ENCODE measurements around the gene ZNRF1. TPM values are rescaled to one million over a fixed set of nuclear protein-coding genes. Genes with fewer than 3 reads are reported as not detected.
A peak's percentile ranks its signal among the peaks of the same experiment; 100 is the strongest.

ZNRF1 gene
- total RNA-seq, 1 experiment from 2014 or later, result 5.9 TPM

DNA sequence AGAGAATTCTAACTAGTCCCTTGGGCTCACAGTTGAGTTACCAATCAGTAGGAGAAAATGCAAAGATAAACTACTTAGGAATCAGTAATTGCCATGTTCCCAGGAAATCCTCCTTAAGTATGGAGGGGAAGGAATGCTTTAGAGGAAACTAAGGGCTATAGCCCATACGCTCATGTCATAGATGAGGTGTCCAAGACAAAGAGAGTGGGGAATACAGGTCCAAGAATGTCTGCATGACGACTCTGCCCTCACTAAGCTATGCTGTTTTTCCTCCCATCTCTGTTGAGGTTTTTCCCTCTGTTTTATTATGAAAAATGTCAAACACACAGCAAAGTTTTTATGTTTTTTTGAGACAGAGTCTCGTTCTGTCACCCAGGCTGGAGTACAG is 101.8 kb downstream of the ZNRF1 start:
- no peaks in the 10 kb centered on the region for H3K27me3 ChIP-seq (ENCODE audit: low read length)
- no peak overlapping the region for H2AFZ ChIP-seq (ENCODE audit: low read length)
- H3K9me2 ChIP-seq (replicated peaks; ENCODE audit: insufficient read depth, low read length), result no peaks in the 10 kb centered on the region
- no peaks in the 10 kb centered on the region for H3K36me3 ChIP-seq (ENCODE audit: insufficient read depth, low read length)
- no peak for DNase-seq
- peaks cover 19% of the 10 kb centered on the region for H3K4me1 ChIP-seq (ENCODE audit: low read length)
- no peaks in the 10 kb centered on the region for H3K79me2 ChIP-seq (ENCODE audit: low read length)
- H3K27ac ChIP-seq (ENCODE audit: low read length), result no peak overlapping the region
- H3K9me3 ChIP-seq (ENCODE audit: low read length), result no peaks in the 10 kb centered on the region
- H3K4me2 ChIP-seq (ENCODE audit: low read depth, low read length, poor library complexity, severe bottlenecking), result no peak overlapping the region
- H4K20me1 ChIP-seq (ENCODE audit: insufficient read depth, low read depth, low read length), result no peaks in the 10 kb centered on the region
- no peak overlapping the region for H3K9ac ChIP-seq (ENCODE audit: low read length)
- no peak overlapping the region for H3K4me3 ChIP-seq (ENCODE audit: low read length)

DNA sequence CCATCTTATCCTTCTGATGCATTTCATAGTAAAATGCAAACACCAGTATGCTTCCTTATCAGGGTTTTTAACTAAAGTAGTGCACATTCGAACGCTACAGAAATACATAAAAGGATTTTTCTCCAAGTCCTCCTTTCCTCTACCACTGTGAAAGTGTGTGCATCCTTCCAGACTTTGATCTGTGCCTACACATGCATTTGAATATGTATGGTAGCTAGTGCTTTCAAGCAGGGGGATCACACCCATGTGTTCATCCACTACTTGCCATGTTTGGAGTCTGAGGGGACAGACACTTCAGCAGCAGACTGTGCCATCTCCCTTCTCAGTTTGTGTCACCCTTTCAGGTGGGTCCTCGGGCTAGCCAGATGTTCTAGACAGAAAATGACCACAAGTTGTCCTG is 102.8 kb downstream of the ZNRF1 start:
- no peak for DNase-seq
- no peaks in the 10 kb centered on the region for H3K79me2 ChIP-seq (ENCODE audit: low read length)
- H3K4me2 ChIP-seq (ENCODE audit: low read depth, low read length, poor library complexity, severe bottlenecking), result no peak overlapping the region
- H3K36me3 ChIP-seq (ENCODE audit: insufficient read depth, low read length), result no peaks in the 10 kb centered on the region
- H3K27ac ChIP-seq (ENCODE audit: low read length), result no peak overlapping the region
- H3K9me3 ChIP-seq (ENCODE audit: low read length), result no peaks in the 10 kb centered on the region
- no peak overlapping the region for H3K9ac ChIP-seq (ENCODE audit: low read length)
- no peak overlapping the region for H3K4me3 ChIP-seq (ENCODE audit: low read length)
- H2AFZ ChIP-seq (ENCODE audit: low read length), result no peak overlapping the region
- no peaks in the 10 kb centered on the region for H4K20me1 ChIP-seq (ENCODE audit: insufficient read depth, low read depth, low read length)
- H3K4me1 ChIP-seq (ENCODE audit: low read length), result peaks cover 25% of the 10 kb centered on the region
- H3K9me2 ChIP-seq (replicated peaks; ENCODE audit: insufficient read depth, low read length), result no peaks in the 10 kb centered on the region
- no peaks in the 10 kb centered on the region for H3K27me3 ChIP-seq (ENCODE audit: low read length)

DNA sequence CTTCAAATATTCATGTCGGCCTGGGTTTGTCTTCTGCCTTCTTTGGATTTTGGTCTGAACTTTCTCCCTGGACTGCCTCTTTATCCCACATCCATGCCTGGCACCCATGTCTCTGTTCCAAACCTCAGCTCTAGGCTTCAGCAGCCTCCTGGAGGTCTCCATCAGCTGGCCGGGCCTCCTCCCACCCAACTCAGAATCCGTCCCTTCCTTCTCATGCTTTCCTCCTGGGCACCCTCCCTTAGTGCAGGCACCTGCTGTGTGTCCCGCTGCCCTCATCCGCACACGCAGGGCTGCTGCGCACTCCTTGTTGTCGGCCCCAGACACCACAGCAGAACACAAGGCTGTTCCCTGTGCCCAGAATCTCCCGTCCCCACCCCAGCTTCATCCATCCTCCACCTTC is 103.8 kb downstream of the ZNRF1 start:
- Histone ChIP-seq H3K4me3 (ENCODE audit: low read length) (no peak overlapping the region), H3K36me3 (ENCODE audit: insufficient read depth, low read length) (no peaks in the 10 kb centered on the region), H3K27ac (ENCODE audit: low read length) (no peak overlapping the region), H3K4me2 (ENCODE audit: low read depth, low read length, poor library complexity, severe bottlenecking) (no peak overlapping the region), H2AFZ (ENCODE audit: low read length) (no peak overlapping the region), H3K27me3 (ENCODE audit: low read length) (no peaks in the 10 kb centered on the region), H3K79me2 (ENCODE audit: low read length) (no peaks in the 10 kb centered on the region), H3K4me1 (ENCODE audit: low read length) (peaks cover 26% of the 10 kb centered on the region), H4K20me1 (ENCODE audit: insufficient read depth, low read depth, low read length) (no peaks in the 10 kb centered on the region), H3K9me2 (replicated peaks; ENCODE audit: insufficient read depth, low read length) (no peaks in the 10 kb centered on the region), H3K9ac (ENCODE audit: low read length) (no peak overlapping the region), H3K9me3 (ENCODE audit: low read length) (no peaks in the 10 kb centered on the region)
- no peak for DNase-seq

- Histone ChIP-seq H3K79me2 (ENCODE audit: low read length) (no peaks in the 10 kb centered on the region), H3K27me3 (ENCODE audit: low read length) (no peaks in the 10 kb centered on the region), H3K27ac (ENCODE audit: low read length) (no peak overlapping the region), H3K9me3 (ENCODE audit: low read length) (no peaks in the 10 kb centered on the region), H3K9ac (ENCODE audit: low read length) (no peak overlapping the region), H3K4me3 (ENCODE audit: low read length) (no peak overlapping the region), H3K4me2 (ENCODE audit: low read depth, low read length, poor library complexity, severe bottlenecking) (no peak overlapping the region), H3K36me3 (ENCODE audit: insufficient read depth, low read length) (no peaks in the 10 kb centered on the region), H3K9me2 (replicated peaks; ENCODE audit: insufficient read depth, low read length) (no peaks in the 10 kb centered on the region), H2AFZ (ENCODE audit: low read length) (no peak overlapping the region), H4K20me1 (ENCODE audit: insufficient read depth, low read depth, low read length) (no peaks in the 10 kb centered on the region), H3K4me1 (ENCODE audit: low read length) (peaks cover 34% of the 10 kb centered on the region)
- no peak for DNase-seq
Observed at GRCh38 chr16:75103994-75104393, 105.2 kb downstream of the ZNRF1 start.

DNA sequence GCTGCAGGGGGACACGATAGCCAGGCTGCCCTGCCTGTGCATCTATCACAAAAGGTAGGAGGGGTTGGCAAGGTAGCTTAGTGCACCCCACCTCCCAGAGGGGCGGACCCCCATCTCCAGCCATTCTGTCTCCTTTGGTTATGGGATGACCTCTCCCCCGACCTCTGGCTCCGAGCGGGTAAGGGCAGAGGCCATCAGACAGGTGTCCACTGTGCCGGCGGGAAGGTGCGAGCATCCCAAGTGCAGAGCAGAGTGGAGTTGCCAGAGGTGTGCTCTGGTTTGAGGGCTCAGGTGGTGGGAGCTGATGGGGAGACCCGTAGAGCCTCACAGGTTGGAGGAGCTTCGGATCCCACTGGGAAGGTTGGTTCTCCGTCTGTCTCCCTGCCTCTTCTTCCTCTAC is 106.0 kb downstream of the ZNRF1 start:
- no peak overlapping the region for H3K27ac ChIP-seq (ENCODE audit: low read length)
- H4K20me1 ChIP-seq (ENCODE audit: insufficient read depth, low read depth, low read length), result no peaks in the 10 kb centered on the region
- H2AFZ ChIP-seq (ENCODE audit: low read length), result no peak overlapping the region
- H3K9ac ChIP-seq (ENCODE audit: low read length), result no peak overlapping the region
- DNase-seq, result no peak
- no peak overlapping the region for H3K4me2 ChIP-seq (ENCODE audit: low read depth, low read length, poor library complexity, severe bottlenecking)
- no peaks in the 10 kb centered on the region for H3K9me2 ChIP-seq (replicated peaks; ENCODE audit: insufficient read depth, low read length)
- no peak overlapping the region for H3K4me3 ChIP-seq (ENCODE audit: low read length)
- H3K4me1 ChIP-seq (ENCODE audit: low read length), result peaks cover 34% of the 10 kb centered on the region
- H3K27me3 ChIP-seq (ENCODE audit: low read length), result no peaks in the 10 kb centered on the region
- no peaks in the 10 kb centered on the region for H3K36me3 ChIP-seq (ENCODE audit: insufficient read depth, low read length)
- H3K79me2 ChIP-seq (ENCODE audit: low read length), result no peaks in the 10 kb centered on the region
- no peaks in the 10 kb centered on the region for H3K9me3 ChIP-seq (ENCODE audit: low read length)

- H3K4me1 ChIP-seq (ENCODE audit: low read length), result peaks cover 38% of the 10 kb centered on the region
- no peak overlapping the region for H3K4me3 ChIP-seq (ENCODE audit: low read length)
- no peaks in the 10 kb centered on the region for H3K79me2 ChIP-seq (ENCODE audit: low read length)
- H3K27ac ChIP-seq (ENCODE audit: low read length), result no peak overlapping the region
- no peaks in the 10 kb centered on the region for H3K36me3 ChIP-seq (ENCODE audit: insufficient read depth, low read length)
- H4K20me1 ChIP-seq (ENCODE audit: insufficient read depth, low read depth, low read length), result no peaks in the 10 kb centered on the region
- no peaks in the 10 kb centered on the region for H3K9me2 ChIP-seq (replicated peaks; ENCODE audit: insufficient read depth, low read length)
- no peak overlapping the region for H2AFZ ChIP-seq (ENCODE audit: low read length)
- H3K4me2 ChIP-seq (ENCODE audit: low read depth, low read length, poor library complexity, severe bottlenecking), result no peak overlapping the region
- no peaks in the 10 kb centered on the region for H3K27me3 ChIP-seq (ENCODE audit: low read length)
- DNase-seq, result peak; percentile 54
- no peak overlapping the region; the same call in 1 of the 2 replicates for H3K9ac ChIP-seq (ENCODE audit: low read length)
- H3K9me3 ChIP-seq (ENCODE audit: low read length), result no peaks in the 10 kb centered on the region
Observed at GRCh38 chr16:75105306-75106061, 106.7 kb downstream of the ZNRF1 start.

- H3K9me3 ChIP-seq (ENCODE audit: low read length), result no peaks in the 10 kb centered on the region
- no peak overlapping the region for H3K4me2 ChIP-seq (ENCODE audit: low read depth, low read length, poor library complexity, severe bottlenecking)
- DNase-seq, result no peak
- no peak overlapping the region for H3K27ac ChIP-seq (ENCODE audit: low read length)
- H3K36me3 ChIP-seq (ENCODE audit: insufficient read depth, low read length), result no peaks in the 10 kb centered on the region
- no peaks in the 10 kb centered on the region for H3K79me2 ChIP-seq (ENCODE audit: low read length)
- H3K27me3 ChIP-seq (ENCODE audit: low read length), result no peaks in the 10 kb centered on the region
- no peak overlapping the region for H3K9ac ChIP-seq (ENCODE audit: low read length)
- peaks cover 48% of the 10 kb centered on the region for H3K4me1 ChIP-seq (ENCODE audit: low read length)
- H3K9me2 ChIP-seq (replicated peaks; ENCODE audit: insufficient read depth, low read length), result no peaks in the 10 kb centered on the region
- H3K4me3 ChIP-seq (ENCODE audit: low read length), result no peak overlapping the region
- H2AFZ ChIP-seq (ENCODE audit: low read length), result no peak overlapping the region
- H4K20me1 ChIP-seq (ENCODE audit: insufficient read depth, low read depth, low read length), result no peaks in the 10 kb centered on the region
Observed at GRCh38 chr16:75106351-75107274, 107.8 kb downstream of the ZNRF1 start.

- DNase-seq, result no peak
- Histone ChIP-seq H2AFZ (ENCODE audit: low read length) (no peak overlapping the region), H3K4me2 (ENCODE audit: low read depth, low read length, poor library complexity, severe bottlenecking) (no peak overlapping the region), H3K9me2 (replicated peaks; ENCODE audit: insufficient read depth, low read length) (no peaks in the 10 kb centered on the region), H4K20me1 (ENCODE audit: insufficient read depth, low read depth, low read length) (no peaks in the 10 kb centered on the region), H3K27me3 (ENCODE audit: low read length) (no peaks in the 10 kb centered on the region), H3K4me3 (ENCODE audit: low read length) (no peak overlapping the region), H3K4me1 (ENCODE audit: low read length) (peaks cover 51% of the 10 kb centered on the region), H3K9me3 (ENCODE audit: low read length) (no peaks in the 10 kb centered on the region), H3K36me3 (ENCODE audit: insufficient read depth, low read length) (no peaks in the 10 kb centered on the region), H3K79me2 (ENCODE audit: low read length) (no peaks in the 10 kb centered on the region), H3K9ac (ENCODE audit: low read length) (no peak overlapping the region), H3K27ac (ENCODE audit: low read length) (no peak overlapping the region)
Observed at GRCh38 chr16:75107505-75107904, 108.7 kb downstream of the ZNRF1 start.

Measured in Karpas-422 (cell line).